Mesendoderm (in vitro differentiated cells): ENCODE data around the gene OR6B2.

Experiments
- DNase-seq: peaks from one replicate; pipeline ENCODE4 v3.0.0; 2013
- H2AK5ac ChIP-seq: 2 replicates; pipeline ENCODE4 v1.6.1; 2013; ENCODE audit warnings: low read length, inconsistent platforms
- H2BK120ac ChIP-seq: 2 replicates; pipeline ENCODE4 v1.6.1; 2013; ENCODE audit warnings: low read depth, mild to moderate bottlenecking, low read length, moderate library complexity, mixed read lengths
- H2BK15ac ChIP-seq: replicated peaks from 2 replicates; pipeline ENCODE4 v1.6.1; 2013; ENCODE audit warnings: low read depth, mild to moderate bottlenecking, moderate library complexity
- H2BK5ac ChIP-seq: 2 replicates; pipeline ENCODE4 v1.6.1; 2013; ENCODE audit warnings: low read length, inconsistent platforms
- H3K18ac ChIP-seq: 2 replicates; pipeline ENCODE4 v1.6.1; 2013; ENCODE audit warnings: mild to moderate bottlenecking, low read length, mixed read lengths
- H3K23ac ChIP-seq: one replicate; pipeline ENCODE4 v1.6.1; 2013; ENCODE audit warnings: low read length
- H3K27ac ChIP-seq: 2 replicates; pipeline ENCODE4 v1.5.1; 2013; ENCODE audit warnings: low read depth, mild to moderate bottlenecking, inconsistent platforms, low read length, moderate library complexity
- H3K27me3 ChIP-seq: 2 replicates; pipeline ENCODE4 v1.6.1; 2013; ENCODE audit warnings: low read length, control low read depth, mild to moderate bottlenecking, inconsistent platforms; ENCODE audit not compliant: insufficient read depth, poor library complexity
- H3K36me3 ChIP-seq: 2 replicates; pipeline ENCODE4 v1.6.1; 2013; ENCODE audit warnings: low read length, inconsistent platforms; ENCODE audit not compliant: control insufficient read depth, insufficient read depth
- H3K4ac ChIP-seq: one replicate; pipeline ENCODE4 v1.6.1; 2013; ENCODE audit warnings: low read depth, mild to moderate bottlenecking, low read length, moderate library complexity
- H3K4me1 ChIP-seq: 2 replicates; pipeline ENCODE4 v1.6.1; 2013; ENCODE audit warnings: low read depth, low read length, inconsistent platforms; ENCODE audit not compliant: control insufficient read depth
- H3K4me2 ChIP-seq: 2 replicates; pipeline ENCODE4 v1.6.1; 2013; ENCODE audit warnings: low read length
- H3K4me3 ChIP-seq: 2 replicates; pipeline ENCODE4 v1.5.1; 2013; ENCODE audit warnings: mild to moderate bottlenecking, low read length
- H3K56ac ChIP-seq: one replicate; pipeline ENCODE4 v1.6.1; 2013; ENCODE audit warnings: low read length
- H3K79me1 ChIP-seq: 2 replicates; pipeline ENCODE4 v1.6.1; 2013; ENCODE audit warnings: low read length, inconsistent platforms
- H3K79me2 ChIP-seq: 2 replicates; pipeline ENCODE4 v1.6.1; 2013; ENCODE audit warnings: mild to moderate bottlenecking, low read length; ENCODE audit not compliant: control insufficient read depth, insufficient read depth
- H3K9ac ChIP-seq: 2 replicates; pipeline ENCODE4 v1.6.1; 2013; ENCODE audit warnings: low read length, inconsistent platforms
- H4K5ac ChIP-seq: one replicate; pipeline ENCODE4 v1.6.1; 2013; ENCODE audit warnings: low read length
- H4K8ac ChIP-seq: one replicate; pipeline ENCODE4 v1.6.1; 2013; ENCODE audit warnings: low read depth, mild to moderate bottlenecking, control low read depth, low read length, moderate library complexity
- WGBS: extraction: QIAGEN DNeasy Blood & Tissue Kit; methylation state at CpG from one replicate; pipeline ENCODE4 v1.1.7; 2013; ENCODE audit warnings: low lambda C conversion rate, missing lambda C conversion rate; ENCODE audit not compliant: insufficient coverage; ENCODE audit errors: extremely low coverage; 5-methylcytosine and 5-hydroxymethylcytosine counted together

Gene OR6B2

DNA sequence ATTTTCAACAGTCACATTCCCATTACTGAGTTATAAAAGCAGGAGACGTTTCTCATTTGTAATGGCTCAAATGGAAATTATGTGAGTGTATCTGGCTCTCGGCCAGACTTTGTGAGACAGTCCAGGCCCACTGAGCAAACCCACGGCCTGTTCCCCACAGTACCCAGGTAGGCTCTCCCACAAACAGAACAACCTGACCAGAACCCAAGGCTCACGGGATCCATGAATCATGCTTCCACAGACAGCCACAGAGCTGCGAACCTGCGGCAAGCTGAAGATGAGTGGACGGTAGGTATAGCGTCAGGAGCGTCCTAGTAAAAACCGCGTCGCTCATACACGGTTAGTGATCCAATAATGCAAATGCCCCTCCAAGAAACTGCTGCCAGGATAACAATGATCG lies 39.3 kb downstream of the OR6B2 start:
- Histone ChIP-seq H2BK15ac (no peak overlapping the region), H3K23ac (no peak overlapping the region), H2BK5ac (no peak overlapping the region), H3K36me3 (peaks cover 9% of the 10 kb centered on the region), H2BK120ac (no peak overlapping the region), H3K79me1 (no peaks in the 10 kb centered on the region), H3K4me1 (no peaks in the 10 kb centered on the region), H4K8ac (no peak overlapping the region), H4K5ac (no peak overlapping the region), H2AK5ac (no peak overlapping the region), H3K56ac (no peak overlapping the region), H3K9ac (no peak overlapping the region), H3K4me2 (no peak overlapping the region), H3K27me3 (no peaks in the 10 kb centered on the region), H3K4ac (no peak overlapping the region), H3K18ac (no peak overlapping the region), H3K4me3 (no peak overlapping the region), H3K79me2 (no peaks in the 10 kb centered on the region), H3K27ac (no peak overlapping the region)
- no CpG with 5 or more reads among the region's 14 CpGs for WGBS
- no peak for DNase-seq

DNA sequence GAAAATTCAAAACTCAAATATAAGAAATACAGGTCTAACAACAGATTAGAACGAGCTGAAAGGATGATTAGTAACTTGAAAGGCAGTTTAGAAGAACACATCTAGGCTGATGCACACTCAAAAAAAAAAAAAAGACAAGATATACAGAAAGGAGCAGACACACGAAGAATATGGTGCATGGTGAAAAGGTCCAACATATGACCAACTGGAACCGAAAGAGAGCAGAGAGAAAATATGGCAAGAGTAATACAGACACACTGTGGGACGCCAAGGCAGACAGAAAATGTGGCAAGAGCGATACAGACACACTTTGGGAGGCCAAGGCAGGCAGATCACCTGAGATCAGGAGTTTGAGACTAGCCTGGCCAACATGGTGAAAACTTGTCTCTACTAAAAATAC lies 44.9 kb downstream of the OR6B2 start:
- no peak overlapping the region for H3K18ac ChIP-seq
- no peak overlapping the region for H2BK120ac ChIP-seq
- H4K8ac ChIP-seq, result no peak overlapping the region
- H3K27me3 ChIP-seq, result no peaks in the 10 kb centered on the region
- no peak overlapping the region for H3K23ac ChIP-seq
- H3K9ac ChIP-seq, result no peak overlapping the region
- H3K4ac ChIP-seq, result no peak overlapping the region
- H3K27ac ChIP-seq, result no peak overlapping the region
- H2BK5ac ChIP-seq, result no peak overlapping the region
- WGBS, result no CpG with 5 or more reads among the region's 5 CpGs
- no peak overlapping the region for H3K56ac ChIP-seq
- H3K4me3 ChIP-seq, result no peak overlapping the region
- peaks cover 1% of the 10 kb centered on the region for H3K79me1 ChIP-seq
- no peak overlapping the region for H3K4me2 ChIP-seq
- no peaks in the 10 kb centered on the region for H3K79me2 ChIP-seq
- peaks cover 10% of the 10 kb centered on the region for H3K36me3 ChIP-seq
- no peak overlapping the region for H4K5ac ChIP-seq
- no peak overlapping the region for H2BK15ac ChIP-seq
- H3K4me1 ChIP-seq, result no peaks in the 10 kb centered on the region
- H2AK5ac ChIP-seq, result no peak overlapping the region
- DNase-seq, result no peak

DNA sequence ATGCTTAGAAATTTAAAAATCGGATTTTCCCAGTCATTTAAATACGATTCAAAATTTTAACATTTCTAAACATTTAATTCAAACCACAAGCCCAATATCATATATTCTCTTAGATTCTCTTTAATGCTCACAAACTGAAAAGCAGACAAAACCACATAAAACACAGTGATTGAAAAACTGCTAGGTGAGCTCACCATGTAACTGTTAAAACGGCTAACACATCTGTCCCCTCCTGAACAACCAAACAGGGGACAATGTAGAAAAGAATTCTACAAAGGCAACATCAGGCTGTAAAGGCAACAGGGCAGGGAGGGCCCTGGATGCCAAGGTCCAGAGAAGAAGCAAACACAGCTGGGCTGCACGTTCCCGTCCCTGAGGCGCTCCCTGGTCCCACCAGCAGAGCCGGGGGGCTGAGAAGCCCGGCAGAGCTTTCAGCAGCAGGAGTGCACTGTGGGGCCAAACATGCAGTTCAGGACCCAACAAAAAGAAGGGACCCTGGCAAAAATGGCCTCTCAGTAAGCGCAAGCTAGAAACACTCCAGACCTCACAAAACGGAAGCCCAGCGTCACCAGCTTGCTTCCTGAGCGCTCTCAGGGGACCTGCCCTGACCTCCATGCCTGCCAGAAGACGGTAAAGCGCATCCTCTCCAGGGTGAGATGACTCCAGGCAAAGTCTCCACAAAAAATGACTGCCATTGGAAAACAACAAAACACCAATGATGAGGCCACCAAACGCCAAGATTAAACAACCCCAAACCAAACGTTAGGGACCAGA lies 45.6 kb downstream of the OR6B2 start:
- Histone ChIP-seq H3K9ac (no peak overlapping the region), H3K56ac (no peak overlapping the region), H2BK5ac (no peak overlapping the region), H3K36me3 (peaks cover 10% of the 10 kb centered on the region), H3K4me2 (no peak overlapping the region), H3K4me3 (no peak overlapping the region), H3K23ac (no peak overlapping the region), H3K4me1 (no peaks in the 10 kb centered on the region), H3K18ac (no peak overlapping the region), H3K4ac (no peak overlapping the region), H3K79me1 (peaks cover 1% of the 10 kb centered on the region), H3K79me2 (no peaks in the 10 kb centered on the region), H2BK120ac (no peak overlapping the region), H4K8ac (no peak overlapping the region), H4K5ac (no peak overlapping the region), H3K27ac (no peak overlapping the region), H3K27me3 (no peaks in the 10 kb centered on the region), H2AK5ac (no peak overlapping the region), H2BK15ac (no peak overlapping the region)
- WGBS, result 100% methylated on average over 2 of the region's 16 CpGs
- DNase-seq, result no peak

DNA sequence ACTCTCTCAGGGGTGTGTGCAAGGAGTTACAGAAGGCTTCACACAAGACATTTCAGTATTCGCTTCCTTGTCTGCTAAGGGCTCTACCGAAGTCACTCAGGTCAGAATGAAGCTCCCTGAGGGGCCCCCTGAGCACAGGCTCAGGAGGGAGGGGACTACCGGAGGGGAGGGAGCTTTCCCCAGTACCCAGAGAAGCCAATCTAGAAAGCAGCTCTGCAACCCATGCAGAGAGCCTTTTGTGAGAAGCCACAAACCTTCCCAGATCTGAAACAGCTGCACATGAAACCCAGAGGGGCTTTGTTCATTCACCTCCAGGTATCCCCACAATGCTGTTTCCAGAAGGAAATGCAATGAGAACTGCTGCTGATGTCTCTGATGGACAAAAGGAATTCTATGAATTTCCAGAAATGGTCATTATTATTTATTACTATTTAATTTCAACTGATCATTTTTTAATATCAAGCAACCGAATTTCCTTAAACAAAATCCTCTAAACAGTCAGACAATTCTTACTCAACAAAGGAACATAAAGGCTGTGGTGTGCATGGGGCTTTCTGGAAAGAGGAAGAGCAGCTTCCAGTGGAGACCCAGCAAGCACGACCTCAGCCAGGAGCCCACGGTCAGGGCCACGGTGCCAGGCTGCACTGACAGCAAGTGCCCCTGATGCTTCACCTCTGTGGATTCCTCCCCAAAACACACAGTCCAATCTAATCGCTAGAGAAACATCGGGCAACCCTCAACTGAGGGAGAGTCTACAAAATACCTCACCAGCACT lies 47.0 kb downstream of the OR6B2 start:
- H2BK5ac ChIP-seq, result no peak overlapping the region
- H2BK120ac ChIP-seq, result no peak overlapping the region
- H3K23ac ChIP-seq, result no peak overlapping the region
- H3K79me1 ChIP-seq, result peaks cover 1% of the 10 kb centered on the region
- no peak overlapping the region for H3K18ac ChIP-seq
- WGBS, result no CpG with 5 or more reads among the region's 9 CpGs
- H3K4me1 ChIP-seq, result no peaks in the 10 kb centered on the region
- no peak overlapping the region for H3K9ac ChIP-seq
- no peak overlapping the region for H3K56ac ChIP-seq
- H3K79me2 ChIP-seq, result no peaks in the 10 kb centered on the region
- H2BK15ac ChIP-seq, result no peak overlapping the region
- H3K27ac ChIP-seq, result no peak overlapping the region
- no peak overlapping the region for H2AK5ac ChIP-seq
- peaks cover 10% of the 10 kb centered on the region for H3K36me3 ChIP-seq
- H4K5ac ChIP-seq, result no peak overlapping the region
- H3K27me3 ChIP-seq, result no peaks in the 10 kb centered on the region
- DNase-seq, result no peak
- no peak overlapping the region for H4K8ac ChIP-seq
- no peak overlapping the region for H3K4ac ChIP-seq
- no peak overlapping the region for H3K4me3 ChIP-seq
- H3K4me2 ChIP-seq, result no peak overlapping the region
